Suprapubic skin (tissue), 4 donors: ENCODE data around the gene CACNB3. TPM values are rescaled to one million over a fixed set of nuclear protein-coding genes. Genes with fewer than 3 reads are reported as not detected.

Source experiments
- DNase-seq, 2 donors: peaks; one replicate each; pipeline ENCODE4 v3.0.0-alpha.2; 2019; ENCODE audit warnings: low spot score in 2 of 2
- H3K27ac ChIP-seq: fragments of 200-600 bp; sonication (generic); one replicate; pipeline ENCODE4 v1.5.1; 2019
- H3K27me3 ChIP-seq: fragments of 200-600 bp; sonication (generic); one replicate; pipeline ENCODE4 v1.5.1; 2019
- H3K36me3 ChIP-seq: fragments of 200-600 bp; sonication (generic); one replicate; pipeline ENCODE4 v1.5.1; 2019
- H3K4me1 ChIP-seq: fragments of 200-600 bp; sonication (generic); one replicate; pipeline ENCODE4 v1.5.1; 2019
- H3K4me3 ChIP-seq: fragments of 200-600 bp; sonication (generic); one replicate; pipeline ENCODE4 v1.5.1; 2019; ENCODE audit warnings: mild to moderate bottlenecking
- H3K9me3 ChIP-seq: fragments of 200-600 bp; sonication (generic); one replicate; pipeline ENCODE4 v1.5.1; 2019
- EP300 ChIP-seq: sonication (generic); formaldehyde crosslinking; IDR thresholded peaks from one replicate; pipeline ENCODE4 v1.6.1; 2017; ENCODE audit warnings: antibody characterized with exemption
- POLR2A ChIP-seq, 2 donors: fragments of 450-650 bp; IDR thresholded peaks; one replicate each; pipeline ENCODE4 v1.6.1; 2017; ENCODE audit warnings: antibody characterized with exemption in 2 of 2, mild to moderate bottlenecking in 2 of 2, moderate library complexity in 2 of 2
- POLR2AphosphoS5 ChIP-seq, 3 donors: sonication (generic); formaldehyde crosslinking; IDR thresholded peaks; one replicate each; pipeline ENCODE4 v1.6.1; 2017; ENCODE audit warnings: antibody characterized with exemption in 3 of 3
- WGBS: methylation state at CpG from one replicate; pipeline ENCODE4 v1.1.5; 2018; 5-methylcytosine and 5-hydroxymethylcytosine counted together
- total RNA-seq, 4 donors: library from RNA; depleted of rRNA; stranded (reverse); fragments of >200 nt; gene quantifications; one replicate each; pipeline ENCODE4 v1.1.0, GENCODE V29; 2016
- TF ChIP-seq, protein P1 (sequence below), 2 donors: fragments of 200-600 bp in 1 of 2; fragments of 450-650 bp in 1 of 2; sonication (generic) in 1 of 2; IDR thresholded peaks; one replicate each; pipeline ENCODE4 v1.5.1; 2016 to 2019; ENCODE audit warnings: antibody characterized with exemption in 2 of 2, mild to moderate bottlenecking in 1 of 2, moderate library complexity in 1 of 2

CACNB3 gene
- total RNA-seq, 4 donors from 2014 or later, result 12.3 to 27.8 (median 17.3) TPM

DNA sequence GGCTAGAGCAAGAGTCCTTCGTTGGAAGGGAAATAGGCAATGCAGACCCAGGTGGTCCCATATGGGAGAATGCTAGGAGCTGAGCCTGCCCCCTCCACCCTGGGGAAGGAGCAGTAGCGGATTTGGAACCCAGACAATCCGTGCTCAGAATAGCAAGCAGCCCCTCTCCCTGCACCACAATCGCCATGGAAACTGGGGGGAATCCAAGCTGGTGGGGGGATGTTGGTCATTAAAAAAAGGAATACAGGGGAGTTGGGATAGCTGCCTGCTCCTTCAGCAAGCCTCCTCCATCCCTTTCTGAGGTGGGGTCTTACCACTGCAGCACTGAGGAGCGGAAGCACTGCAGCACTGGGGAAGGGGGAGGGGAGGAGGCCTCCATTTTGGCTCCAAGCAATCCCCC lies 44.5 kb downstream of the CACNB3 start:
- WGBS, result 75% methylated on average over 5 of the region's 5 CpGs
- peaks cover 18% of the 10 kb centered on the region for H3K4me1 ChIP-seq

DNA sequence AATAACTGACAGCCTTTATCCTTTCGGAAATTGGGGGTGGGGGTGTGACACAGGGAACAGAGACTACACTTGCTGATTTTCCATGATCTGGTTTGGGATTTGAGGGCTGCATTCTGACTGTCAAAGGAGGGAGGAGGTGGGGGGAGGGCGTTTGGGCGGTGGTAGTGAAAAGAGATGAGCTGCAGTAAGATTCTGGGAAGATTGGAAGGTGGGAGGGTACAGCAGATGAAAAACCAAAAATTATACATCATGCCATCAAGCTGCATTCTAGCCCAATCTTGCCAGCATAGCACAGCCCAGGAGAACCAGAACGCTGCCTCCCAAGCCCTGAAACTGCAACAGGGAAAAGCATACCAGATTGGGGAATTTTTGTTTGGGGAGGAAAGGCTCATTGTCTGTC lies 45.0 kb downstream of the CACNB3 start:
- no peak overlapping the region for H3K4me3 ChIP-seq
- no peaks in the 10 kb centered on the region for H3K36me3 ChIP-seq
- H3K4me1 ChIP-seq, result peaks cover 18% of the 10 kb centered on the region
- WGBS, result 72% methylated on average over 4 of the region's 4 CpGs
- no peak overlapping the region for H3K27ac ChIP-seq
- no peaks in the 10 kb centered on the region for H3K9me3 ChIP-seq
- peaks cover 15% of the 10 kb centered on the region for H3K27me3 ChIP-seq
- no peak for TF ChIP-seq POLR2AphosphoS5 (IDR thresholded peaks at IDR 0.05)
- no peak for TF ChIP-seq EP300
- TF ChIP-seq POLR2A (IDR thresholded peaks at IDR 0.05), result no peak
- TF ChIP-seq, protein P1, sequence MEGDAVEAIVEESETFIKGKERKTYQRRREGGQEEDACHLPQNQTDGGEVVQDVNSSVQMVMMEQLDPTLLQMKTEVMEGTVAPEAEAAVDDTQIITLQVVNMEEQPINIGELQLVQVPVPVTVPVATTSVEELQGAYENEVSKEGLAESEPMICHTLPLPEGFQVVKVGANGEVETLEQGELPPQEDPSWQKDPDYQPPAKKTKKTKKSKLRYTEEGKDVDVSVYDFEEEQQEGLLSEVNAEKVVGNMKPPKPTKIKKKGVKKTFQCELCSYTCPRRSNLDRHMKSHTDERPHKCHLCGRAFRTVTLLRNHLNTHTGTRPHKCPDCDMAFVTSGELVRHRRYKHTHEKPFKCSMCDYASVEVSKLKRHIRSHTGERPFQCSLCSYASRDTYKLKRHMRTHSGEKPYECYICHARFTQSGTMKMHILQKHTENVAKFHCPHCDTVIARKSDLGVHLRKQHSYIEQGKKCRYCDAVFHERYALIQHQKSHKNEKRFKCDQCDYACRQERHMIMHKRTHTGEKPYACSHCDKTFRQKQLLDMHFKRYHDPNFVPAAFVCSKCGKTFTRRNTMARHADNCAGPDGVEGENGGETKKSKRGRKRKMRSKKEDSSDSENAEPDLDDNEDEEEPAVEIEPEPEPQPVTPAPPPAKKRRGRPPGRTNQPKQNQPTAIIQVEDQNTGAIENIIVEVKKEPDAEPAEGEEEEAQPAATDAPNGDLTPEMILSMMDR (IDR thresholded peaks at IDR 0.05), result no peak
- no peak for DNase-seq

More for the DNA sequence above, 44.5 kb downstream of the CACNB3 start:
- no peaks in the 10 kb centered on the region for H3K36me3 ChIP-seq
- peaks cover 15% of the 10 kb centered on the region for H3K27me3 ChIP-seq
- H3K4me3 ChIP-seq, result no peak overlapping the region
- no peak for DNase-seq
- no peaks in the 10 kb centered on the region for H3K9me3 ChIP-seq
- H3K27ac ChIP-seq, result no peak overlapping the region
- TF ChIP-seq POLR2AphosphoS5 (IDR thresholded peaks at IDR 0.05) (no peak), POLR2A (IDR thresholded peaks at IDR 0.05) (no peak)

DNA sequence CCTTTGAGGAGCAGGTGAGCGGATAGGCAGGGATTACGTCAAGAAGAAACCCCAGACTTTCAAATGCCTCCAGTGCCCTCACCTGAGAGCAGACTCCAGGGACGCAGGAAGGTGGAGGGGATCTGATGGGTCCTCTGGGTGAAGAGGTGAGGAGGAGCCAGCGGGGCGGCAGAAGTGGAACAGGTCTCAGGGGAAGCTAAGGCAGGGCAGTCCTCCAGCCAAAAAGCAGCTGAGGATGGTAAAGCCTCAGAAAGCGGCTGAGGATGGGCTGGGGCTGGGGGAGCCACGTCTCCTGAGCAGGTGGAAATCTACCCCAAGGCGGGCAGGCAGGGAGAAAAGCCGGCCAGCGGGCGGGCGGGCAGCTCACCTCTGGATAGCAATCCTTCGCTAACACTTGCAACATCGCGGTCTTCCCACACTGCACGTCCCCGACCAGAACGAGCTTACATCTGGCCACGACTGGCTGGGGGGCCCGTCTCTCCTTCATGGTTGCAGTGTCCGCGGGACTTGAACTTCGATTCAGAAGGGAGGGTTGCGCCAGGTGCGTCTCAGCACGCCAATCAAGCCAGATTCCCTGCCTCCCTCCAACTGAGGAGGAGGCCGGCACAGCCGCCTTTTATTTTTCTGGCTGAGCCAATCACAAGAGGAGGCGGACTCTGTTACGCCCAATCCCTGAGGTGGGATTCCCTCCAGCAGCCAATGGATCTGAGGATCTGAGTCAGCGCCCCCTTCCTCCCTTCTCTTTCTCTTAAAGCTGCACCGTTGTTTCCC lies 47.2 kb downstream of the CACNB3 start, which contains the start of gene RND1:
Gene RND1, minus strand, starts transcription at position 590 of the 771 bp plus-strand sequence. Its CDS starts 103 bp downstream, at position 487.
- peak within 1 kb of the TSS; percentile 53 for H3K4me3 ChIP-seq
- H3K36me3 ChIP-seq, result no peaks in the 10 kb centered on the region
- peaks cover 18% of the 10 kb centered on the region for H3K4me1 ChIP-seq
- peak within 1 kb of the TSS; percentile 6 for H3K27ac ChIP-seq
- TF ChIP-seq POLR2A (IDR thresholded peaks at IDR 0.05), result peak; percentile 34 to 80
- TF ChIP-seq, protein P1 (IDR thresholded peaks at IDR 0.05), result no peak
- peak; percentile 94 to 96 for DNase-seq
- 4% methylated on average over 17 of the region's 32 CpGs for WGBS
- H3K9me3 ChIP-seq, result no peaks in the 10 kb centered on the region
- H3K27me3 ChIP-seq, result peaks cover 15% of the 10 kb centered on the region

DNA sequence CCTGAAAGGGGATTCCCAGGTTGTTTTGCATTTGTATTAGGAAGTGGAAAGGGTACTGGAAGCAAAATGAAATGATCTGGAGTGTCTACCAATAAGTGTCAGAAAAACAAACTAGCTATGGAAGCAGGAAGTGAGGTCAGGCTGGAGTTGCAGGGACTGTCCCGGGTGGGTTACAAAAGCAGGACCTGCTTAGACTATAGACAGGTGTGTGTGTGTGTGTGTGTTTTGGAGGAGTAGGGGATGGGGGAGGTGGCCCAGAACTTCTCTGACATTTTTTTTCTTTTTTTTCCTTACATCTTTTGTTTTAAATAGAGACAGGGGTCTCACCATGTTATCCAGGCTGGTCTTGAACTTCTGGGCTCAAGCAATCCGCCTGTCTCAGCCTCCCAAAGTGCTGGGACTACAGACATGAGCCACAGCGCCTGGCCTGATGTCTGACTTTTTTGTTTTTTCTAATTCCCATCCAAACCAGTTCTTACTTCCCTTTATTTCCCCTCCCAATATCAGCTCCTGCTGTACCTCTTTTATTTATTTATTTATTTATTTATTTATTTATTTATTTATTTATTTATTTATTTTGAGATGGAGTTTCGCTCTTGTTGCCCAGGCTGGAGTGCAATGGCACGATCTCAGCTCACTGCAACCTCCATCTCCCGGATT lies 47.9 kb downstream of the CACNB3 start:
- Histone ChIP-seq H3K27ac (peak overlapping the region; percentile 6), H3K9me3 (no peaks in the 10 kb centered on the region), H3K36me3 (no peaks in the 10 kb centered on the region), H3K27me3 (peaks cover 15% of the 10 kb centered on the region), H3K4me1 (peaks cover 18% of the 10 kb centered on the region), H3K4me3 (peak overlapping the region; percentile 53)
- TF ChIP-seq EP300, result no peak
- TF ChIP-seq POLR2A (IDR thresholded peaks at IDR 0.05), result no peak
- TF ChIP-seq, protein P1 (IDR thresholded peaks at IDR 0.05), result no peak
- TF ChIP-seq POLR2AphosphoS5 (IDR thresholded peaks at IDR 0.05), result no peak
- WGBS, result 73% methylated on average over 6 of the region's 6 CpGs
- DNase-seq, result no peak

DNA sequence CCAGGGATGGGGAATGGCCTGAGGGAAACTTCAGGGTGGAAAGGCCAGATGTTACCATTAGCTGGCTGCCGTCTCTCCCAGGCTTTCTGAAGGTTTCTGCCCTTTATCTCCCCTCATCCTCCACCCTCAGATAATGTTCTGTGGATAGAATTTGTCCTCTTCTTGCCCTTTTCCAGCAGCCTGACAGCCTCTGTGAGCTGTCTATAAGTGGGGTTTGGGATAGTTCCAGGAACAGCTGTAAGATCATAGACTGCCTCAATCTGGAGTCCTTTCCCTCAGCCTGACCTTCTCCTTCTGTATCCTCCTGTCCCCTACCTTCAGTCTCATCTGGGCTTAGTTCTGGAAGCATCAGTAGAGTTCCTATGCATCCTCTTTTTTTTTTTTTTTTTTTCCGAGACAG lies 50.2 kb downstream of the CACNB3 start:
- Histone ChIP-seq H3K4me3 (no peak overlapping the region), H3K36me3 (no peaks in the 10 kb centered on the region), H3K27ac (no peak overlapping the region), H3K27me3 (peaks cover 8% of the 10 kb centered on the region), H3K9me3 (no peaks in the 10 kb centered on the region), H3K4me1 (peaks cover 18% of the 10 kb centered on the region)
- TF ChIP-seq POLR2AphosphoS5 (IDR thresholded peaks at IDR 0.05), result no peak
- no peak for TF ChIP-seq POLR2A (IDR thresholded peaks at IDR 0.05)
- no peak for TF ChIP-seq EP300
- TF ChIP-seq, protein P1 (IDR thresholded peaks at IDR 0.05), result no peak
- no peak for DNase-seq
- 82% methylated on average over 2 of the region's 2 CpGs for WGBS
